ENCODE measurements around the gene CCR5AS.
"Not testable (repeated sequence)": the region's sequence is repeated elsewhere in the genome, so short reads cannot be mapped to it uniquely, and the experiment has no call there.

The CCR5AS gene

GRCh38 chr3:46406788-46407611 lies at the start of gene CCR5AS, which contains the start of gene CCRL2:
Gene CCR5AS (minus strand): TSS chr3:46407066.
Gene CCRL2 (plus strand): TSS chr3:46407259. CDS start chr3:46408080, 821 bp downstream.
- peak in 1 of 2 donors; percentile 8 for DNase-seq (ENCODE audit: low read depth in 1 of 2, low spot score in 1 of 2)

GRCh38 chr3:46456118-46456517 lies 49.3 kb upstream of the CCR5AS start:
- no peak for DNase-seq (ENCODE audit: low read depth in 1 of 2, low spot score in 1 of 2)

GRCh38 chr3:46455231-46456115 lies 48.6 kb upstream of the CCR5AS start:
- no peak for DNase-seq (ENCODE audit: low read depth in 1 of 2, low spot score in 1 of 2)

- no peak for DNase-seq (ENCODE audit: low read depth in 1 of 2, low spot score in 1 of 2)
These were observed 47.7 kb upstream of the CCR5AS start for GRCh38 chr3:46454606-46455005.

GRCh38 chr3:46454209-46454595 lies 47.3 kb upstream of the CCR5AS start:
- no peak for DNase-seq (ENCODE audit: low read depth in 1 of 2, low spot score in 1 of 2)

GRCh38 chr3:46453526-46454208 lies 46.8 kb upstream of the CCR5AS start:
- DNase-seq (ENCODE audit: low read depth in 1 of 2, low spot score in 1 of 2), result no peak

- DNase-seq (ENCODE audit: low read depth in 1 of 2, low spot score in 1 of 2), result no peak
These were observed 43.1 kb upstream of the CCR5AS start for GRCh38 chr3:46449755-46450552.

- DNase-seq (ENCODE audit: low read depth in 1 of 2, low spot score in 1 of 2), result no peak
These were observed 41.9 kb upstream of the CCR5AS start for GRCh38 chr3:46448721-46449120.

- DNase-seq (ENCODE audit: low read depth in 1 of 2, low spot score in 1 of 2), result no peak
These were observed 40.5 kb upstream of the CCR5AS start for GRCh38 chr3:46447228-46447985.

GRCh38 chr3:46442576-46443530 lies 36.0 kb upstream of the CCR5AS start:
- DNase-seq (ENCODE audit: low read depth in 1 of 2, low spot score in 1 of 2), result no peak

- DNase-seq (ENCODE audit: low read depth in 1 of 2, low spot score in 1 of 2), result peak in 1 of 2 donors; percentile 39
These were observed 33.8 kb upstream of the CCR5AS start for GRCh38 chr3:46440531-46441294.

- no peak for DNase-seq (ENCODE audit: low read depth in 1 of 2, low spot score in 1 of 2)
These were observed 32.0 kb upstream of the CCR5AS start for GRCh38 chr3:46438831-46439230.

- no peak for DNase-seq (ENCODE audit: low read depth in 1 of 2, low spot score in 1 of 2)
These were observed 28.3 kb upstream of the CCR5AS start for GRCh38 chr3:46435081-46435726.

- DNase-seq (ENCODE audit: low read depth in 1 of 2, low spot score in 1 of 2), result no peak
These were observed 27.0 kb upstream of the CCR5AS start for GRCh38 chr3:46433841-46434240.

GRCh38 chr3:46433118-46433517 lies 26.3 kb upstream of the CCR5AS start:
- not testable (repeated sequence) for DNase-seq (ENCODE audit: low read depth in 1 of 2, low spot score in 1 of 2)

GRCh38 chr3:46431905-46432304 lies 25.0 kb upstream of the CCR5AS start:
- DNase-seq (ENCODE audit: low read depth in 1 of 2, low spot score in 1 of 2), result not testable (repeated sequence)

- DNase-seq (ENCODE audit: low read depth in 1 of 2, low spot score in 1 of 2), result not testable (repeated sequence)
These were observed 24.0 kb upstream of the CCR5AS start for GRCh38 chr3:46430879-46431278.
